ENCODE measurements around the gene FNDC3B.

Gene FNDC3B

GRCh38 chr3:172084871-172085556 is 45.6 kb downstream of the FNDC3B start:
- TF ChIP-seq CREB1 (IDR thresholded peaks at IDR 0.05; ENCODE audit: low read depth) = no peak
- TF ChIP-seq EP300 (IDR thresholded peaks at IDR 0.05; ENCODE audit: borderline replicate concordance) = no peak
- no peak for TF ChIP-seq RAD21 (IDR thresholded peaks at IDR 0.05; ENCODE audit: low read depth)

- TF ChIP-seq ZBTB7A (IDR thresholded peaks at IDR 0.05; ENCODE audit: low read depth) (no peak), TCF12 (IDR thresholded peaks at IDR 0.05; ENCODE audit: low read depth) (no peak), REST (IDR thresholded peaks at IDR 0.05; ENCODE audit: low read depth) (no peak), FOXM1 (IDR thresholded peaks at IDR 0.05; ENCODE audit: borderline replicate concordance, low read depth) (no peak), CEBPB (IDR thresholded peaks at IDR 0.05) (no peak), CREB1 (IDR thresholded peaks at IDR 0.05; ENCODE audit: low read depth) (no peak), TAF1 (IDR thresholded peaks at IDR 0.05; ENCODE audit: low read depth) (no peak), YY1 (IDR thresholded peaks at IDR 0.05; ENCODE audit: low read depth) (no peak), USF1 (IDR thresholded peaks at IDR 0.05) (no peak), EP300 (IDR thresholded peaks at IDR 0.05; ENCODE audit: borderline replicate concordance) (no peak), EGR1 (IDR thresholded peaks at IDR 0.05) (no peak), TEAD4 (IDR thresholded peaks at IDR 0.05) (no peak), RAD21 (IDR thresholded peaks at IDR 0.05; ENCODE audit: low read depth) (no peak), NFIC (IDR thresholded peaks at IDR 0.05) (no peak)
- TF ChIP-seq, protein P1, sequence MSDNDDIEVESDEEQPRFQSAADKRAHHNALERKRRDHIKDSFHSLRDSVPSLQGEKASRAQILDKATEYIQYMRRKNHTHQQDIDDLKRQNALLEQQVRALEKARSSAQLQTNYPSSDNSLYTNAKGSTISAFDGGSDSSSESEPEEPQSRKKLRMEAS (IDR thresholded peaks at IDR 0.05) = no peak
These were observed 46.1 kb downstream of the FNDC3B start for GRCh38 chr3:172085557-172085895.

DNA sequence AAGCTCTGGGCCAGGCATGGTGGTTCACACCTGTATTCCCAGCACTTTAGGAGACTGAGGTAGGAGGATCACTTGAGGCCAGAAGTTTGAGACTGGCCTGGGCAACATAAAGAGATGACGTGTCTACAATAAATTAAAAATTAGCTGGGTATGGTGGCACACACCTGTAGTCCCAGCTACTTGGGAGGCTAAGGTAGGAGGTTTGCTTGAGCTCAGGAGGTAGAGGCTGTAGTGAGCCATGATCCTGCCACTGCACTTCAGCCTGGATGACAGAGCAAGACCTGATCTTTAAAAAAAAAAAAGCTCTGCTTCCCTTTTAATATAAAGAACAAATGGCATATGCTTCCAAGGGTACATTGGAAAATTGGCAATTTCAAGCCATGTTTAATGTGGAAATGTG is 46.7 kb downstream of the FNDC3B start:
- TF ChIP-seq TCF12 (IDR thresholded peaks at IDR 0.05; ENCODE audit: low read depth) = no peak
- no peak for TF ChIP-seq ZBTB7A (IDR thresholded peaks at IDR 0.05; ENCODE audit: low read depth)
- no peak for TF ChIP-seq EGR1 (IDR thresholded peaks at IDR 0.05)
- no peak for TF ChIP-seq REST (IDR thresholded peaks at IDR 0.05; ENCODE audit: low read depth)
- TF ChIP-seq, protein P1 (IDR thresholded peaks at IDR 0.05) = no peak
- TF ChIP-seq RAD21 (IDR thresholded peaks at IDR 0.05; ENCODE audit: low read depth) = no peak
- no peak for TF ChIP-seq FOXM1 (IDR thresholded peaks at IDR 0.05; ENCODE audit: borderline replicate concordance, low read depth)
- no peak for TF ChIP-seq NFIC (IDR thresholded peaks at IDR 0.05)
- no peak for TF ChIP-seq TAF1 (IDR thresholded peaks at IDR 0.05; ENCODE audit: low read depth)
- TF ChIP-seq CEBPB (IDR thresholded peaks at IDR 0.05) = no peak
- no peak for TF ChIP-seq USF1 (IDR thresholded peaks at IDR 0.05)
- TF ChIP-seq YY1 (IDR thresholded peaks at IDR 0.05; ENCODE audit: low read depth) = no peak
- no peak for TF ChIP-seq TEAD4 (IDR thresholded peaks at IDR 0.05)
- TF ChIP-seq EP300 (IDR thresholded peaks at IDR 0.05; ENCODE audit: borderline replicate concordance) = no peak
- TF ChIP-seq CREB1 (IDR thresholded peaks at IDR 0.05; ENCODE audit: low read depth) = no peak

- TF ChIP-seq FOXM1 (IDR thresholded peaks at IDR 0.05; ENCODE audit: borderline replicate concordance, low read depth) = no peak
- no peak for TF ChIP-seq NFIC (IDR thresholded peaks at IDR 0.05)
- no peak for TF ChIP-seq USF1 (IDR thresholded peaks at IDR 0.05)
- no peak for TF ChIP-seq EP300 (IDR thresholded peaks at IDR 0.05; ENCODE audit: borderline replicate concordance)
These were observed 47.8 kb downstream of the FNDC3B start for GRCh38 chr3:172087198-172087597.

DNA sequence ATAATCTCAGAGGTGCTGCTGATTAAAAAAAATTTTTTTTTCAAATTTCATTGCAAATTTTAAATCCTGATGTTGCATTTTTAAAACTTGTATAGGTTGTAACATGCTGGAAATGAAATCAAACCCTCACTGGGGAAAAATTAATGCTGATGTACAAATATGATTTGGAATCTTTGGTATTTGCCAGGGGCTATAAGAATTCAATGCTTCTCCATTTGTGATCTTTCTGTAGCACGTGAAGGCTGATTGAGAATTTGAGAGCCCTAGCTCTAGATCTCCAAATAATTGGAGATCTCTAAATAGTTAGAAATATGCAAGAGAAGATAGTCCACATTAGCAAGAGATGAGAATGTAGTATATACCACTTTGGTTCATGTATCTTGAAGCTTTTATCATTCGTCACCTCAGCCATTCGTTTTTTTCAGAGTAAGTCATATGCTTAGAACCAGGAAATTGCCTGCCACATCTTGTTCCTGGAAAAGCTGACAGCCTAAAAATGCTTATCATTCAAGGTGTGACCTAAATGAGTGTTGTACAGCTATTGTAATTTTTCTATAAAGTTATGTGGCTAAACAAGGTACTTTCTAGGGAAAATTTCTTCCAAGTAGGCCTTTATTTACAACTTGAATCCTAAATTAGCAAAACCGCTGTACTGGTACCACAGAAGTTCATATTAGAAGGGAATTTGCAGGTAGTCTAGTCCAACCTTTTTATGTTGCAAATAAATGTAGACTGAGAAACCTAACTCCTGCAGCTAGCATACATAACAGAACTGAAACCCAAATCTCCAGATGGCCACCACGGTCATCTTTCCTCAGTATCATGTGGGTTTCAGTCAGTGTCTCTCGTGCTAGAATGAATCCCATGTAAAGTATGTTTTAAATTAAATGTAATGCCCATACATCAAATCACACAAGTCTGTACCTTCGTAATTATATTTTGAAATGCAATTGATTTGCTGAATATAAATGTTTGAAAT is 48.5 kb downstream of the FNDC3B start:
- TF ChIP-seq FOXM1 (IDR thresholded peaks at IDR 0.05; ENCODE audit: borderline replicate concordance, low read depth) (no peak), ZBTB7A (IDR thresholded peaks at IDR 0.05; ENCODE audit: low read depth) (no peak), USF1 (IDR thresholded peaks at IDR 0.05) (no peak), TAF1 (IDR thresholded peaks at IDR 0.05; ENCODE audit: low read depth) (no peak), NFIC (IDR thresholded peaks at IDR 0.05) (no peak), EP300 (IDR thresholded peaks at IDR 0.05; ENCODE audit: borderline replicate concordance) (no peak), RAD21 (IDR thresholded peaks at IDR 0.05; ENCODE audit: low read depth) (no peak), CEBPB (IDR thresholded peaks at IDR 0.05) (no peak)
- TF ChIP-seq, protein P1 (IDR thresholded peaks at IDR 0.05) = no peak

All from Ishikawa (cell line).